Measurements from ENCODE around the gene DIRAS3. TPM values are rescaled to one million over a fixed set of nuclear protein-coding genes. Genes with fewer than 3 reads are reported as not detected.

Gene DIRAS3
- total and polyA plus RNA-seq, 4 donors, result 0.92 to 2.3 (median 1.9) TPM; not detected in 1

GRCh38 chr1:68024635-68025338, 25.6 kb downstream of the DIRAS3 start (continued):
- no peak for TF ChIP-seq RAD21 (IDR thresholded peaks at IDR 0.05)
- TF ChIP-seq, protein P1, sequence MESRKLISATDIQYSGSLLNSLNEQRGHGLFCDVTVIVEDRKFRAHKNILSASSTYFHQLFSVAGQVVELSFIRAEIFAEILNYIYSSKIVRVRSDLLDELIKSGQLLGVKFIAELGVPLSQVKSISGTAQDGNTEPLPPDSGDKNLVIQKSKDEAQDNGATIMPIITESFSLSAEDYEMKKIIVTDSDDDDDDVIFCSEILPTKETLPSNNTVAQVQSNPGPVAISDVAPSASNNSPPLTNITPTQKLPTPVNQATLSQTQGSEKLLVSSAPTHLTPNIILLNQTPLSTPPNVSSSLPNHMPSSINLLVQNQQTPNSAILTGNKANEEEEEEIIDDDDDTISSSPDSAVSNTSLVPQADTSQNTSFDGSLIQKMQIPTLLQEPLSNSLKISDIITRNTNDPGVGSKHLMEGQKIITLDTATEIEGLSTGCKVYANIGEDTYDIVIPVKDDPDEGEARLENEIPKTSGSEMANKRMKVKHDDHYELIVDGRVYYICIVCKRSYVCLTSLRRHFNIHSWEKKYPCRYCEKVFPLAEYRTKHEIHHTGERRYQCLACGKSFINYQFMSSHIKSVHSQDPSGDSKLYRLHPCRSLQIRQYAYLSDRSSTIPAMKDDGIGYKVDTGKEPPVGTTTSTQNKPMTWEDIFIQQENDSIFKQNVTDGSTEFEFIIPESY (IDR thresholded peaks at IDR 0.05), result no peak

GRCh38 chr1:68016381-68016780, 34.0 kb downstream of the DIRAS3 start:
- DNase-seq (ENCODE audit: low spot score), result no peak
- Histone ChIP-seq H3K4me1 (ENCODE audit: control insufficient read depth in 4 of 4, insufficient read depth in 4 of 4, low read length in 3 of 4) (no peaks in the 10 kb centered on the region), H3K36me3 (ENCODE audit: control insufficient read depth in 4 of 4, insufficient read depth in 3 of 4, low read depth in 1 of 4, low read length in 3 of 4) (no peaks in the 10 kb centered on the region), H3K9ac (ENCODE audit: low read depth in 1 of 2, low read length in 2 of 2) (no peak overlapping the region), H3K27me3 (ENCODE audit: control insufficient read depth in 4 of 4, insufficient read depth in 4 of 4, low read length in 3 of 4) (no peaks in the 10 kb centered on the region), H3K27ac (ENCODE audit: low read depth in 1 of 2, low read length in 2 of 2) (no peak overlapping the region), H3K9me3 (ENCODE audit: control insufficient read depth in 4 of 4, low read length in 3 of 4) (no peaks in the 10 kb centered on the region), H3K4me3 (ENCODE audit: low read depth in 1 of 3, low read length in 3 of 3) (no peak overlapping the region)
- 90% methylated on average over 2 of the region's 2 CpGs for WGBS
- TF ChIP-seq CTCF (IDR thresholded peaks at IDR 0.05; ENCODE audit: low read depth, low read length, missing input control) (no peak), FOXA1 (IDR thresholded peaks at IDR 0.05) (no peak), RAD21 (IDR thresholded peaks at IDR 0.05) (no peak)
- TF ChIP-seq, protein P2, sequence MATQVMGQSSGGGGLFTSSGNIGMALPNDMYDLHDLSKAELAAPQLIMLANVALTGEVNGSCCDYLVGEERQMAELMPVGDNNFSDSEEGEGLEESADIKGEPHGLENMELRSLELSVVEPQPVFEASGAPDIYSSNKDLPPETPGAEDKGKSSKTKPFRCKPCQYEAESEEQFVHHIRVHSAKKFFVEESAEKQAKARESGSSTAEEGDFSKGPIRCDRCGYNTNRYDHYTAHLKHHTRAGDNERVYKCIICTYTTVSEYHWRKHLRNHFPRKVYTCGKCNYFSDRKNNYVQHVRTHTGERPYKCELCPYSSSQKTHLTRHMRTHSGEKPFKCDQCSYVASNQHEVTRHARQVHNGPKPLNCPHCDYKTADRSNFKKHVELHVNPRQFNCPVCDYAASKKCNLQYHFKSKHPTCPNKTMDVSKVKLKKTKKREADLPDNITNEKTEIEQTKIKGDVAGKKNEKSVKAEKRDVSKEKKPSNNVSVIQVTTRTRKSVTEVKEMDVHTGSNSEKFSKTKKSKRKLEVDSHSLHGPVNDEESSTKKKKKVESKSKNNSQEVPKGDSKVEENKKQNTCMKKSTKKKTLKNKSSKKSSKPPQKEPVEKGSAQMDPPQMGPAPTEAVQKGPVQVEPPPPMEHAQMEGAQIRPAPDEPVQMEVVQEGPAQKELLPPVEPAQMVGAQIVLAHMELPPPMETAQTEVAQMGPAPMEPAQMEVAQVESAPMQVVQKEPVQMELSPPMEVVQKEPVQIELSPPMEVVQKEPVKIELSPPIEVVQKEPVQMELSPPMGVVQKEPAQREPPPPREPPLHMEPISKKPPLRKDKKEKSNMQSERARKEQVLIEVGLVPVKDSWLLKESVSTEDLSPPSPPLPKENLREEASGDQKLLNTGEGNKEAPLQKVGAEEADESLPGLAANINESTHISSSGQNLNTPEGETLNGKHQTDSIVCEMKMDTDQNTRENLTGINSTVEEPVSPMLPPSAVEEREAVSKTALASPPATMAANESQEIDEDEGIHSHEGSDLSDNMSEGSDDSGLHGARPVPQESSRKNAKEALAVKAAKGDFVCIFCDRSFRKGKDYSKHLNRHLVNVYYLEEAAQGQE (IDR thresholded peaks at IDR 0.05), result no peak

GRCh38 chr1:68015971-68016370, 34.5 kb downstream of the DIRAS3 start:
- WGBS, result 95% methylated on average over 3 of the region's 3 CpGs
- Histone ChIP-seq H3K9me3 (ENCODE audit: control insufficient read depth in 4 of 4, low read length in 3 of 4) (no peaks in the 10 kb centered on the region), H3K4me1 (ENCODE audit: control insufficient read depth in 4 of 4, insufficient read depth in 4 of 4, low read length in 3 of 4) (no peaks in the 10 kb centered on the region), H3K27ac (ENCODE audit: low read depth in 1 of 2, low read length in 2 of 2) (no peak overlapping the region), H3K9ac (ENCODE audit: low read depth in 1 of 2, low read length in 2 of 2) (no peak overlapping the region), H3K36me3 (ENCODE audit: control insufficient read depth in 4 of 4, insufficient read depth in 3 of 4, low read depth in 1 of 4, low read length in 3 of 4) (no peaks in the 10 kb centered on the region), H3K4me3 (ENCODE audit: low read depth in 1 of 3, low read length in 3 of 3) (no peak overlapping the region), H3K27me3 (ENCODE audit: control insufficient read depth in 4 of 4, insufficient read depth in 4 of 4, low read length in 3 of 4) (no peaks in the 10 kb centered on the region)
- DNase-seq (ENCODE audit: low spot score), result no peak
- TF ChIP-seq, protein P2 (IDR thresholded peaks at IDR 0.05), result no peak
- TF ChIP-seq JUND (IDR thresholded peaks at IDR 0.05) (no peak), YY1 (IDR thresholded peaks at IDR 0.05) (no peak), MAX (IDR thresholded peaks at IDR 0.05) (no peak), GABPA (IDR thresholded peaks at IDR 0.05 in 1 of 2, conservative IDR thresholded peaks at IDR 0.05 in 1 of 2) (no peak), RAD21 (IDR thresholded peaks at IDR 0.05) (no peak), EGR1 (IDR thresholded peaks at IDR 0.05; ENCODE audit: low read depth in 2 of 2) (no peak), FOXA1 (IDR thresholded peaks at IDR 0.05) (no peak), HNF4G (IDR thresholded peaks at IDR 0.05) (no peak), SP1 (IDR thresholded peaks at IDR 0.05) (no peak), HNF4A (conservative IDR thresholded peaks at IDR 0.05) (no peak), RXRA (IDR thresholded peaks at IDR 0.05) (no peak), TAF1 (conservative IDR thresholded peaks at IDR 0.05) (no peak), ATF3 (IDR thresholded peaks at IDR 0.05) (no peak)
